Endothelial cell (in vitro differentiated cells): Measurements from ENCODE around the gene MCRS1. TPM values are rescaled to one million over a fixed set of nuclear protein-coding genes. Genes with fewer than 3 reads are reported as not detected.

ENCODE experiments used
- DNase-seq: peaks from one replicate; pipeline ENCODE4 v3.0.0; 2021; ENCODE audit warnings: low spot score
- H3K27ac Mint-ChIP-seq: one replicate; pipeline ENCODE4 v1.8.0; 2021; ENCODE audit warnings: mixed read lengths, inconsistent platforms; ENCODE audit not compliant: unreplicated experiment
- H3K27me3 Mint-ChIP-seq: one replicate; pipeline ENCODE4 v1.8.0; 2021; ENCODE audit warnings: mild to moderate bottlenecking, moderate library complexity, mixed read lengths, inconsistent platforms; ENCODE audit not compliant: unreplicated experiment
- H3K36me3 Mint-ChIP-seq: one replicate; pipeline ENCODE4 v1.8.0; 2021; ENCODE audit warnings: mild to moderate bottlenecking, low read depth, mixed read lengths, inconsistent platforms; ENCODE audit not compliant: unreplicated experiment
- H3K4me1 Mint-ChIP-seq: one replicate; pipeline ENCODE4 v1.8.0; 2021; ENCODE audit warnings: mild to moderate bottlenecking, mixed read lengths, inconsistent platforms; ENCODE audit not compliant: unreplicated experiment
- H3K4me3 Mint-ChIP-seq: one replicate; pipeline ENCODE4 v1.8.0; 2021; ENCODE audit warnings: mild to moderate bottlenecking, mixed read lengths, inconsistent platforms; ENCODE audit not compliant: unreplicated experiment
- H3K9me3 Mint-ChIP-seq: one replicate; pipeline ENCODE4 v1.8.0; 2021; ENCODE audit warnings: mixed read lengths, inconsistent platforms; ENCODE audit not compliant: unreplicated experiment
- CTCF ChIP-seq: fragments of 200-600 bp; sonication (generic); IDR thresholded peaks from one replicate; pipeline ENCODE4 v1.5.0; 2021; ENCODE audit warnings: antibody characterized with exemption; ENCODE audit not compliant: unreplicated experiment
- total RNA-seq: library from RNA; stranded (reverse); fragmentation: NEBNext Ultra II Directional; extraction: Animal tissue kit (Norgen Biotek cat#: 25700); gene quantifications from one replicate; pipeline ENCODE4 v1.2.1, GENCODE V29; 2021; ENCODE audit not compliant: unreplicated experiment

Gene MCRS1
- total RNA-seq, 1 donor from 2014 or later: 60.8 TPM

GRCh38 chr12:49558526-49558925 is 9.4 kb downstream of the MCRS1 start:
- peaks cover 28% of the 10 kb centered on the region for H3K36me3 Mint-ChIP-seq
- no peak overlapping the region for H3K4me3 Mint-ChIP-seq
- no peak for TF ChIP-seq CTCF
- DNase-seq: no peak
- peaks cover 9% of the 10 kb centered on the region for H3K27me3 Mint-ChIP-seq
- H3K4me1 Mint-ChIP-seq: peaks cover 2% of the 10 kb centered on the region
- no peaks in the 10 kb centered on the region for H3K9me3 Mint-ChIP-seq
- no peak overlapping the region for H3K27ac Mint-ChIP-seq

DNA sequence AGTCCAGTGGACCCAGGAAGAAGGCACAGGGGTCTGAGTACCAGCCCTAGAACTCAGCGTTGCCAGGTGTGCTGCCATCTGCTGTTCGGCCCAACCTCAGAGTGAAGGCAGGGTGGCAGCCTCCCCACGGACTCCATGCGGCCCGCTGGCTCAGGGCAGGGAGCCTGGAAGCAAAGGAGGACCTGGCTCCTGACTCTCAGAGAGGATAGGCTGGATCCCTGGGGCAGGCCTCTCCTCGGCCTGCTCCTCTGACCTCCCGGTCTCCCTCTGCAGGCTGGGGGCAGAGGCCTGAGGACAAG is 10.1 kb downstream of the MCRS1 start:
- no peaks in the 10 kb centered on the region for H3K9me3 Mint-ChIP-seq
- no peak overlapping the region for H3K4me3 Mint-ChIP-seq
- H3K36me3 Mint-ChIP-seq: peaks cover 28% of the 10 kb centered on the region
- no peak for DNase-seq
- peaks cover 2% of the 10 kb centered on the region for H3K4me1 Mint-ChIP-seq
- H3K27ac Mint-ChIP-seq: no peak overlapping the region
- no peak for TF ChIP-seq CTCF
- H3K27me3 Mint-ChIP-seq: peaks cover 13% of the 10 kb centered on the region

GRCh38 chr12:49557187-49557916 is 10.6 kb downstream of the MCRS1 start:
- DNase-seq: no peak
- Mint-ChIP-seq H3K4me3 (no peak overlapping the region), H3K27ac (no peak overlapping the region), H3K9me3 (no peaks in the 10 kb centered on the region), H3K36me3 (peaks cover 23% of the 10 kb centered on the region), H3K27me3 (peaks cover 13% of the 10 kb centered on the region), H3K4me1 (peaks cover 6% of the 10 kb centered on the region)
- TF ChIP-seq CTCF: no peak

DNA sequence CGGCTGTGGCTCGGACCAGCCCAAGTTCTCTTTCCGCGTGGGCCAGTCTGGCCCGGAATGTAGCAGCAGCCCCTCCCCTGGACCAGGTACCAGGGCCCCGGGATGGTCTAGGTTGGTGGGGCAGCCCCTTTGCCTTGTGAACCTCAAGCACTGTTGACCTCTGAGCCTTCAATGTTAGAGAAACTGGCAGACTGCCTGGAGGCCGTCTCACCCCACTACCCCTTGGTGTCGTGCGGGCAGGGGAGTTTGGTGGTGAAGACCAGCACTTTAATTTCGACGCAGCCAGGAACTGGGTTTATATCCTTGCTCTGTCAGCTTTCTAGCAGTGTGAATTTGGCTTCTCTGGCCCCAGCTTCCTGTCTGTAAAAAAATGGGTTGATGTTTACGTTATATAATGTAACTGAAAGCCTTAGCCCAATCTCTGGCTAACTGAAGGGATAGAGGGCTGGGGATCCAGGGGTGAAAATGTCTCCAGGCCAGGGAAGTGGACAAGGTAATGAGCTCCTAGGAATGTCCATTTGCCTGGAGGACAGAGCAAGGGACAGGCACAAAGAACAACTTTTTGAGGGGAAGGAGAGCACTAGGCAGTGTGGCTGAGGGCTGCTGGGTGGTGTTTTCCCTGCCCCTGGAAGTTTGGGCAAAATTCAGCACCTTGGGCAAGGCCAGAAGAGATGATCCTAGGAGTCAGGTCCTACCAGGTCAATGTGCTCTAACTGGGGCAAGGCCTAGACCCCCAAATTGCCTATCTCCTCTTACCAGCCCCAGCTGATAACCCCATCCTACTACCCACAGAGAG is 11.4 kb downstream of the MCRS1 start:
- H3K27me3 Mint-ChIP-seq: peaks cover 13% of the 10 kb centered on the region
- H3K9me3 Mint-ChIP-seq: no peaks in the 10 kb centered on the region

More for the DNA sequence above, 11.4 kb downstream of the MCRS1 start:
- no peak for DNase-seq
- no peak for TF ChIP-seq CTCF
- no peak overlapping the region for H3K4me3 Mint-ChIP-seq
- H3K27ac Mint-ChIP-seq: no peak overlapping the region
- H3K36me3 Mint-ChIP-seq: peaks cover 20% of the 10 kb centered on the region
- peaks cover 6% of the 10 kb centered on the region for H3K4me1 Mint-ChIP-seq
